ENCODE data around the gene TANGO2.

Gene TANGO2

GRCh38 chr22:20027966-20028854 lies 7.3 kb downstream of the TANGO2 start:
- DNase-seq = no peak

GRCh38 chr22:20028855-20029549 lies 8.1 kb downstream of the TANGO2 start:
- DNase-seq = no peak

GRCh38 chr22:20029550-20030225 lies 8.8 kb downstream of the TANGO2 start:
- DNase-seq = no peak

- DNase-seq = peak; percentile 39
Observed at GRCh38 chr22:20031732-20032406, 11.0 kb downstream of the TANGO2 start.

- no peak for DNase-seq
Observed at GRCh38 chr22:20032407-20032991, 11.6 kb downstream of the TANGO2 start.

GRCh38 chr22:20033045-20033706 lies 12.3 kb downstream of the TANGO2 start:
- DNase-seq = no peak

- no peak for DNase-seq
Observed at GRCh38 chr22:20034143-20034542, 13.2 kb downstream of the TANGO2 start.

- DNase-seq = no peak
Observed at GRCh38 chr22:20035375-20036083, 14.6 kb downstream of the TANGO2 start.

- no peak for DNase-seq
Observed at GRCh38 chr22:20036084-20036482, 15.2 kb downstream of the TANGO2 start.

GRCh38 chr22:20036535-20037392 lies 15.9 kb downstream of the TANGO2 start:
- DNase-seq = no peak

- DNase-seq = no peak
Observed at GRCh38 chr22:20037419-20037818, 16.5 kb downstream of the TANGO2 start.

- DNase-seq = no peak
Observed at GRCh38 chr22:20038574-20038973, 17.7 kb downstream of the TANGO2 start.

- no peak for DNase-seq
Observed at GRCh38 chr22:20039683-20040325, 18.9 kb downstream of the TANGO2 start.

GRCh38 chr22:20040327-20041200 lies 19.7 kb downstream of the TANGO2 start:
- DNase-seq = no peak

GRCh38 chr22:20043057-20043996 lies 22.4 kb downstream of the TANGO2 start:
- no peak for DNase-seq

GRCh38 chr22:20043997-20044342 lies 23.1 kb downstream of the TANGO2 start:
- no peak for DNase-seq

- no peak for DNase-seq
Observed at GRCh38 chr22:20044495-20045151, 23.7 kb downstream of the TANGO2 start.
